Prostate gland (tissue), 2 donors: ENCODE data around the gene APOOL. TPM values are rescaled to one million over a fixed set of nuclear protein-coding genes. Genes with fewer than 3 reads are reported as not detected.

ENCODE experiments used
- DNase-seq: peaks from one replicate; pipeline ENCODE4 v3.0.0-alpha.2; 2019; ENCODE audit warnings: low spot score
- H3K27ac ChIP-seq, 2 donors: fragments of 200-600 bp; sonication (generic); 2 replicates each; pipeline ENCODE4 v1.5.1; 2017 to 2019
- H3K27me3 ChIP-seq: fragments of 200-600 bp; sonication (generic); replicated peaks from 2 replicates; pipeline ENCODE4 v1.5.1; 2019; ENCODE audit not compliant: insufficient read depth
- H3K36me3 ChIP-seq, 2 donors: fragments of 200-600 bp; sonication (generic); 1 replicate in 1 of 2; 2 replicates in 1 of 2; pipeline versions ENCODE4 v1.5.1 to v1.8.1; 2017 to 2019
- H3K4me1 ChIP-seq: fragments of 200-600 bp; sonication (generic); replicated peaks from 2 replicates; pipeline ENCODE4 v1.5.1; 2019
- H3K4me3 ChIP-seq, 2 donors: fragments of 200-600 bp; sonication (generic); 2 replicates each; pipeline ENCODE4 v1.5.1; 2017 to 2019
- H3K9me3 ChIP-seq: fragments of 200-600 bp; sonication (generic); 2 replicates; pipeline ENCODE4 v1.5.1; 2017
- CTCF ChIP-seq, 4 experiments: fragments of 200-600 bp in 2 of 4; fragments of 450-650 bp in 2 of 4; sonication (generic) in 2 of 4; IDR thresholded peaks; 1 replicate in 3 of 4; 2 replicates in 1 of 4; pipeline ENCODE4 v1.5.1; 2016 to 2019; ENCODE audit warnings: antibody characterized with exemption in 4 of 4, mild to moderate bottlenecking in 2 of 4, moderate library complexity in 2 of 4
- POLR2A ChIP-seq: fragments of 450-650 bp; IDR thresholded peaks from one replicate; pipeline ENCODE4 v1.6.1; 2016; ENCODE audit warnings: antibody characterized with exemption, mild to moderate bottlenecking
- POLR2AphosphoS5 ChIP-seq: sonication (generic); formaldehyde crosslinking; IDR thresholded peaks from one replicate; pipeline ENCODE4 v1.6.1; 2017; ENCODE audit warnings: antibody characterized with exemption
- WGBS: methylation state at CpG from one replicate; pipeline ENCODE4 v1.1.5; 2018; 5-methylcytosine and 5-hydroxymethylcytosine counted together
- intact Hi-C: fragments of 100-400 bp; cut with DNase I; formaldehyde crosslinking; loops from one replicate; pipeline ENCODE4 v1.14.2; 2022
- total RNA-seq, 2 donors: library from RNA; depleted of rRNA; stranded (reverse); fragments of >200 nt; gene quantifications; one replicate each; pipeline ENCODE4 v1.1.0, GENCODE V29; 2016

APOOL gene
- total RNA-seq, 2 donors from 2014 or later, result 9.9 to 10.8 TPM

GRCh38 chrX:85113746-85114145 is 110.1 kb downstream of the APOOL start:
- Histone ChIP-seq H3K36me3 (no peaks in the 10 kb centered on the region), H3K27ac (no peak overlapping the region), H3K27me3 (no peaks in the 10 kb centered on the region), H3K4me3 (no peak overlapping the region), H3K4me1 (no peaks in the 10 kb centered on the region), H3K9me3 (no peaks in the 10 kb centered on the region)
- 21% methylated on average over 2 of the region's 2 CpGs for WGBS
- intact Hi-C loops, result loop anchor here (10.0 kb wide), 1 partner anchor 431 kb away; no protein-coding TSS in a partner anchor
- DNase-seq, result no peak
- TF ChIP-seq POLR2A (no peak), CTCF (IDR thresholded peaks at IDR 0.05) (no peak), POLR2AphosphoS5 (no peak)

GRCh38 chrX:85114171-85114570 is 110.5 kb downstream of the APOOL start:
- intact Hi-C loops, result loop anchor here (10.0 kb wide), 1 partner anchor 431 kb away; no protein-coding TSS in a partner anchor
- WGBS, result 61% methylated on average over 3 of the region's 3 CpGs
- Histone ChIP-seq H3K4me1 (no peaks in the 10 kb centered on the region), H3K9me3 (no peaks in the 10 kb centered on the region), H3K27ac (no peak overlapping the region), H3K27me3 (no peaks in the 10 kb centered on the region), H3K36me3 (no peaks in the 10 kb centered on the region), H3K4me3 (no peak overlapping the region)
- no peak for TF ChIP-seq POLR2A
- no peak for TF ChIP-seq CTCF (IDR thresholded peaks at IDR 0.05)
- no peak for TF ChIP-seq POLR2AphosphoS5
- no peak for DNase-seq

DNA sequence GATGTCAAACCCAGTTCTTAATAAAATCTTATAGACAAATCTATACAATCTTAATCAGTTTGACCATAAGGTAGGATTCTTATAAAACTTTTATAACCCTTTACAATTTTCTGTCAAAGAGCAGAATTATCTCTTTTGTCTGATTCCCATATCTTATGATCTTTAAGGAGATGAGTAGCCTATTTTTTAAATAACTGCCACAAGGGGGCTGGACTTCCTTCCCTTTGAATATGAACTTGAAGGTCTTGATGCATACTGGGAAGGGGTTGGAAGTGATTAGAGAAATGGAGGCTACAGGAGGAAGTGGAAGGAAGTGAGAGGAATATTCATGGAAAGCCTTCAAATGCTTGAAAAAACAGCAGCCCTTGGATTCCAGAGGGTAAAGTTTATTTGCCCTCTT is 111.1 kb downstream of the APOOL start:
- H3K4me3 ChIP-seq, result no peak overlapping the region
- intact Hi-C loops, result loop anchor here (10.0 kb wide), 1 partner anchor 430 kb away; no protein-coding TSS in a partner anchor
- H3K27me3 ChIP-seq, result no peaks in the 10 kb centered on the region
- TF ChIP-seq CTCF (IDR thresholded peaks at IDR 0.05), result no peak
- TF ChIP-seq POLR2A, result no peak
- H3K4me1 ChIP-seq, result no peaks in the 10 kb centered on the region
- no peak for DNase-seq
- H3K36me3 ChIP-seq, result no peaks in the 10 kb centered on the region
- no peak overlapping the region for H3K27ac ChIP-seq
- H3K9me3 ChIP-seq, result no peaks in the 10 kb centered on the region

GRCh38 chrX:85115252-85115651 is 111.6 kb downstream of the APOOL start:
- intact Hi-C loops, result loop anchor here (10.0 kb wide), 1 partner anchor 430 kb away; no protein-coding TSS in a partner anchor
- H3K36me3 ChIP-seq, result no peaks in the 10 kb centered on the region
- 46% methylated on average over 1 of the region's 1 CpG for WGBS
- no peaks in the 10 kb centered on the region for H3K27me3 ChIP-seq
- H3K27ac ChIP-seq, result no peak overlapping the region
- no peak overlapping the region for H3K4me3 ChIP-seq
- no peaks in the 10 kb centered on the region for H3K9me3 ChIP-seq
- DNase-seq, result no peak
- TF ChIP-seq POLR2A (no peak), POLR2AphosphoS5 (no peak), CTCF (IDR thresholded peaks at IDR 0.05) (no peak)
- no peaks in the 10 kb centered on the region for H3K4me1 ChIP-seq

DNA sequence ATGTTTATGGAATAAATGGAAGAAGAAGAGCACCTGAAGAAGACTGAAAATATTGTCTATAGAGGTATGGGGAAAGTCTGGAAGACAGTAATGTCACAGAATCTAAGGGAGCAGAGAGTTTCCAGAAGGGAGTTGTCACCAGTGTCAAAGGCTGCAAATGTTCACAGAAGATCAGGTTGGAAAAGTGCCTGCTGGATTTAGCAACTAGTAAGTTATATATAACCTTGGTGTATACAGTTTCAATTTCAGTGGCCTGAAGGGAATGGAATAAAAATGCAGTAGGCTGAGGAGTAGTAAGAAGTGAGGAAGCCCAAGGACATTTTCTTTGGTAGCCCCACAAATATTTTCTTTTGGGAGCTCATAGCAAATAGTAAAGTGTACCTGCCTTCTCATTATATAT is 132.7 kb downstream of the APOOL start:
- no peaks in the 10 kb centered on the region for H3K4me1 ChIP-seq
- H3K27ac ChIP-seq, result no peak overlapping the region
- no peak for DNase-seq
- no peaks in the 10 kb centered on the region for H3K27me3 ChIP-seq
- H3K4me3 ChIP-seq, result no peak overlapping the region
- no peaks in the 10 kb centered on the region for H3K9me3 ChIP-seq
- TF ChIP-seq POLR2AphosphoS5 (no peak), POLR2A (no peak), CTCF (IDR thresholded peaks at IDR 0.05) (no peak)
- no peaks in the 10 kb centered on the region for H3K36me3 ChIP-seq
- intact Hi-C loops, result no loop called here
